ENCODE results near the gene P4HA1. TPM values are rescaled to one million over a fixed set of nuclear protein-coding genes. Genes with fewer than 3 reads are reported as not detected.

P4HA1 gene
- total and polyA plus RNA-seq, 10 donors = 5.3 to 74.1 (median 28.0) TPM

DNA sequence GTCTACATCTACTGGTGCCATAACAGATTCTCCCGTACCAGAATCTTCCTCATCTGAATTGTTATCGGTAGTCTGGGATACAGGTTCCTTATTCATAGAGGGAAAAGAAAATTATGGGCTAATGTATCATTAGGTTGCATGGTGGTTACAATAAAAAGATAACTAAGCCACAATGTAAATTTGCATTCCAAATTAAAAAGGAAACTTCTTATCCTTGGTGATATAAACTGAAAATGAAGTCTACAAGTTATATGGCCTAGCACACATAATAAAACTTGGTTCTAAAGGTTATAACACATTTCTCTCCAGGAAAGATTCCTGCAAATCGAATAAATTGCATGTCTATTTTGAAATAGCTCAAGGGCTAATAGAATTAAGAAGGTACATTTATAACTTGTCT lies 38.1 kb upstream of the P4HA1 start:
- DNase-seq = no peak
- WGBS, 5 donors = 93 to 97% (median 96%) methylated on average over 3 of the region's 3 CpGs
- Histone ChIP-seq H3K27ac (no peak overlapping the region), H3K9me3 (no peaks in the 10 kb centered on the region), H3K4me1 (no peaks in the 10 kb centered on the region), H3K36me3 (peaks cover 0 to 100% (median 98%) of the 10 kb centered on the region in 6 donors), H3K27me3 (replicated peaks in 1 of 7) (no peaks in the 10 kb centered on the region), H3K4me3 (no peak overlapping the region)
- intact Hi-C loops (cut with DNase I; ENCODE audit: low total_unique reads) = no loop called here
- TF ChIP-seq, protein P1, sequence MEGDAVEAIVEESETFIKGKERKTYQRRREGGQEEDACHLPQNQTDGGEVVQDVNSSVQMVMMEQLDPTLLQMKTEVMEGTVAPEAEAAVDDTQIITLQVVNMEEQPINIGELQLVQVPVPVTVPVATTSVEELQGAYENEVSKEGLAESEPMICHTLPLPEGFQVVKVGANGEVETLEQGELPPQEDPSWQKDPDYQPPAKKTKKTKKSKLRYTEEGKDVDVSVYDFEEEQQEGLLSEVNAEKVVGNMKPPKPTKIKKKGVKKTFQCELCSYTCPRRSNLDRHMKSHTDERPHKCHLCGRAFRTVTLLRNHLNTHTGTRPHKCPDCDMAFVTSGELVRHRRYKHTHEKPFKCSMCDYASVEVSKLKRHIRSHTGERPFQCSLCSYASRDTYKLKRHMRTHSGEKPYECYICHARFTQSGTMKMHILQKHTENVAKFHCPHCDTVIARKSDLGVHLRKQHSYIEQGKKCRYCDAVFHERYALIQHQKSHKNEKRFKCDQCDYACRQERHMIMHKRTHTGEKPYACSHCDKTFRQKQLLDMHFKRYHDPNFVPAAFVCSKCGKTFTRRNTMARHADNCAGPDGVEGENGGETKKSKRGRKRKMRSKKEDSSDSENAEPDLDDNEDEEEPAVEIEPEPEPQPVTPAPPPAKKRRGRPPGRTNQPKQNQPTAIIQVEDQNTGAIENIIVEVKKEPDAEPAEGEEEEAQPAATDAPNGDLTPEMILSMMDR (IDR thresholded peaks at IDR 0.05 in 8 of 11, conservative IDR thresholded peaks at IDR 0.05 in 3 of 11) = no peak
- TF ChIP-seq POLR2A (IDR thresholded peaks at IDR 0.05) (no peak), POLR2AphosphoS5 (IDR thresholded peaks at IDR 0.05) (no peak)

DNA sequence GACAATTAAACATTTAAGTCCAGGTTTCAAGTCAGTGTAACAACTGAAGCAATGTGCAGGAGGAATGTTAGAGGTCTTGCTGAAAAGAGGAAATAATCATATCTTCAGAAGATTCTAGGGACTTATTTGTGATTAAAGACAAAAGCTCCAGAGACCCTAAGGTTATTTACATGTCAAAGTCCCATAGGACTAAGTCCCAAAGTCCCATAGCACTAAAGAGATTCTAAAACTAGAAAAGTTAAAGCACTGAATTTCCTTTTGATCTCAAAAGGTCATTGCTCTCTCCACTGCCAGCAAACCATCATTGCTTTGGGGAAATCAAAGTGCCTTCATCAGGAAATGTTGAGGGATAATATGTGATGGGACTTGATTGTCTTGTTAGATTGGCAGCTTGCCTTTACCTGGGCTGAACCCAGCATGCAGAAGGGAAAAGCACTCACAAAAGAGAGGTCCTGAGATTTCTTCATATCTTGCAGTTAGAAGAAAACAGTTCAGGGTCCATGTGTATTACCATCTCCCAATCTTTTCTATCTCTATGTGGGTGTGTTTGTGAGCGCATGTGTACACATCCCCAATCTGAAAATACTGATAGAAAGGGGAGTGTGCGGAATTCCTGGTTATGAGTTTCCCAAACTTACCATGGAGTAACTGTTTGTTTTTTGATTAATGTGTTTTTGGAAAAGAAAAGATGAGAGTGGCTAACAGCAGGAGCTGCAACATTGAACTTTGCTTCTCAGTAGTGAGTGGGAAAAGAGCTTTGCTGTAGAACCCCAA lies 35.4 kb upstream of the P4HA1 start:
- peaks cover 0 to 100% (median 94%) of the 10 kb centered on the region in 6 donors for H3K36me3 ChIP-seq

DNA sequence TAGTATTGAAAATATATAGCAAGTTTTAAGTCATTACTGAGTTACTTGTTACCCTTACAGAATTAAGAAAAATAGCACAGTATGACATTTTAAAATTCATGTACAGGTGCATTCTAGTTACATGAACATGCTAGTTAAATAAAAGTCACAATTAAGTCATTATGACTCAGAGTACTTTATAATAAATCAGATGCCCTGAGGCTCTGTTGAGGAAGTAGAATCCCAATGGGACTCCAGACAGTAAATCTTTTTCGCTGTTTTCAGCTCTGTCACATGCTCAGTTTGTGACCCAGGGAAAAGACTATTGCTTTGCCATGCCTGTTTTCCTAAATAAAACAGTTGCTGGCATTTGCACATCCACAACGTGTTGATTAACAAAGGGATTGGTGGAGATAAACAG lies 34.6 kb upstream of the P4HA1 start:
- TF ChIP-seq, protein P1 (IDR thresholded peaks at IDR 0.05 in 8 of 11, conservative IDR thresholded peaks at IDR 0.05 in 3 of 11) = no peak
- TF ChIP-seq POLR2A (IDR thresholded peaks at IDR 0.05) (no peak), POLR2AphosphoS5 (IDR thresholded peaks at IDR 0.05) (no peak)

More for the DNA sequence above, 35.4 kb upstream of the P4HA1 start:
- Histone ChIP-seq H3K4me1 (no peaks in the 10 kb centered on the region), H3K9me3 (no peaks in the 10 kb centered on the region), H3K27ac (no peak overlapping the region), H3K27me3 (replicated peaks in 1 of 7) (no peaks in the 10 kb centered on the region), H3K4me3 (no peak overlapping the region)
- WGBS, 5 donors = 96 to 100% (median 98%) methylated on average over 2 of the region's 2 CpGs
- no peak for DNase-seq
- intact Hi-C loops (cut with DNase I; ENCODE audit: low total_unique reads) = no loop called here
- no peak for TF ChIP-seq POLR2A (IDR thresholded peaks at IDR 0.05)
- no peak for TF ChIP-seq POLR2AphosphoS5 (IDR thresholded peaks at IDR 0.05)
- TF ChIP-seq, protein P1 (IDR thresholded peaks at IDR 0.05 in 8 of 11, conservative IDR thresholded peaks at IDR 0.05 in 3 of 11) = no peak

DNA sequence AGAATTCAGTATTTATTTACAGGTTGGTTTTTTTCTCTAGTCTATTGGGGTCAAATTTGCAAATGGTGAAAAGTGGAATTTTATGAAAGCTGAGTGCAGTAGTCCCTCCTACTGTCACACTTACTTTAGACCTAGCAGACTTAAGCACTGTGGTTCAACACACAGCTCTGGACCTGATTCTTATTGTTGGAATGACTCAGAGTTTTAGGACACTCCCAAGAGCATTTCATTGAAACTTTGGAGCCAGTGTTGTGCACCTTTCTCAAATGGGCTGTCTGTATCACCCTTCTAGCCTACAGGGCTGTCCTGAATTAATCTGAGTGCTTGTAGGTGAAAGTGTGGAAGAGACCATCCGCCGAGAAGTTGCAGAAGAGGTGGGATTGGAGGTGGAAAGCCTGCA lies 29.7 kb upstream of the P4HA1 start:
- DNase-seq = no peak
- WGBS, 5 donors = 92 to 100% (median 100%) methylated on average over 2 of the region's 2 CpGs
- Histone ChIP-seq H3K27ac (no peak overlapping the region), H3K4me1 (no peaks in the 10 kb centered on the region), H3K9me3 (no peaks in the 10 kb centered on the region), H3K36me3 (peaks cover 0 to 99% (median 61%) of the 10 kb centered on the region in 6 donors), H3K4me3 (no peak overlapping the region), H3K27me3 (replicated peaks in 1 of 7) (no peaks in the 10 kb centered on the region)
- intact Hi-C loops (cut with DNase I; ENCODE audit: low total_unique reads) = no loop called here
- TF ChIP-seq, protein P1 (IDR thresholded peaks at IDR 0.05 in 8 of 11, conservative IDR thresholded peaks at IDR 0.05 in 3 of 11) = no peak
- TF ChIP-seq POLR2A (IDR thresholded peaks at IDR 0.05) (no peak), POLR2AphosphoS5 (IDR thresholded peaks at IDR 0.05) (no peak)

More for the DNA sequence above, 34.6 kb upstream of the P4HA1 start:
- WGBS, 5 donors = 67 to 78% (median 76%) methylated on average over 2 of the region's 2 CpGs
- H3K4me3 ChIP-seq = no peak overlapping the region
- H3K36me3 ChIP-seq = peaks cover 0 to 100% (median 90%) of the 10 kb centered on the region in 6 donors
- DNase-seq = no peak
- no peaks in the 10 kb centered on the region for H3K9me3 ChIP-seq
- no peaks in the 10 kb centered on the region for H3K27me3 ChIP-seq (replicated peaks in 1 of 7)
- intact Hi-C loops (cut with DNase I; ENCODE audit: low total_unique reads) = no loop called here
- no peak overlapping the region for H3K27ac ChIP-seq
- no peaks in the 10 kb centered on the region for H3K4me1 ChIP-seq

Measured in spleen (tissue), 11 donors.